PC-9 (cell line): ENCODE measurements around the gene SPRED1. TPM values are rescaled to one million over a fixed set of nuclear protein-coding genes. Genes with fewer than 3 reads are reported as not detected.

Experiments used
- BruUV-seq: library from RNA; stranded (reverse); fragments of 400-500 nt; replicated peaks from 2 replicates; lab custom pipeline; 2021; lab: Mats Ljungman, UMichigan
- CTCF ChIA-PET: fragments of 300-600 bp; sonication (Branson Sonifier 250); formaldehyde crosslinking; loops from one replicate; lab custom pipeline; 2022; ENCODE audit warnings: antibody characterized with exemption; lab: Charles Lee
- POLR2A ChIA-PET: fragments of 300-600 bp; sonication (Branson Sonifier 250); formaldehyde crosslinking; loops from one replicate; lab custom pipeline; 2022; ENCODE audit warnings: antibody characterized with exemption; ENCODE audit not compliant: unreplicated experiment; lab: Charles Lee
- DNase-seq, 2 experiments: peaks; one replicate each; pipeline versions ENCODE4 v3.0.0 to v3.0.0-alpha.2; 2015 to 2022; ENCODE audit warnings: mixed read lengths in 1 of 2
- H2AFZ ChIP-seq: fragments of 200-600 bp; sonication (generic); 2 replicates; pipeline ENCODE4 v1.8.1; 2017; ENCODE audit warnings: antibody characterized with exemption
- H3F3A ChIP-seq: fragments of 200-600 bp; sonication (generic); 2 replicates; pipeline ENCODE4 v1.8.1; 2017; ENCODE audit warnings: antibody characterized with exemption, mild to moderate bottlenecking, low read depth; ENCODE audit not compliant: insufficient read depth
- H3K27ac ChIP-seq: fragments of 200-600 bp; sonication (generic); 2 replicates; pipeline ENCODE4 v1.6.1; 2016; ENCODE audit warnings: mixed run types
- H3K27me3 ChIP-seq: fragments of 200-600 bp; sonication (generic); 2 replicates; pipeline ENCODE4 v1.6.1; 2016; ENCODE audit warnings: low read depth, mixed run types; ENCODE audit not compliant: insufficient read depth
- H3K36me3 ChIP-seq: fragments of 200-600 bp; sonication (generic); 2 replicates; pipeline ENCODE4 v1.6.1; 2016; ENCODE audit warnings: low read depth, mixed run types
- H3K4me1 ChIP-seq: fragments of 200-600 bp; sonication (generic); replicated peaks from 2 replicates; pipeline ENCODE4 v1.6.1; 2016; ENCODE audit warnings: mixed run types; ENCODE audit not compliant: insufficient read depth
- H3K4me2 ChIP-seq: fragments of 200-600 bp; sonication (generic); 2 replicates; pipeline ENCODE4 v1.6.1; 2017; ENCODE audit warnings: mixed run types
- H3K4me3 ChIP-seq: fragments of 200-600 bp; sonication (generic); 2 replicates; pipeline ENCODE4 v1.6.1; 2016; ENCODE audit warnings: mixed run types
- H3K79me2 ChIP-seq: fragments of 200-600 bp; sonication (generic); 2 replicates; pipeline ENCODE4 v1.6.1; 2017; ENCODE audit warnings: low read depth, mixed run types
- H3K9me2 ChIP-seq: fragments of 200-600 bp; sonication (generic); 2 replicates; pipeline ENCODE4 v1.8.1; 2017; ENCODE audit warnings: mild to moderate bottlenecking; ENCODE audit not compliant: insufficient read depth
- H3K9me3 ChIP-seq: fragments of 200-600 bp; sonication (generic); 2 replicates; pipeline ENCODE4 v1.8.1; 2016; ENCODE audit warnings: low read depth; ENCODE audit not compliant: insufficient read depth
- H4K20me1 ChIP-seq: fragments of 200-600 bp; sonication (generic); 2 replicates; pipeline ENCODE4 v1.8.1; 2017; ENCODE audit not compliant: insufficient read depth
- EZH2 ChIP-seq: fragments of 200-600 bp; sonication (generic); IDR thresholded peaks from 2 replicates; pipeline ENCODE4 v1.8.0; 2017; ENCODE audit warnings: antibody characterized with exemption, low read depth
- intact Hi-C: fragments of 100-400 bp; cut with micrococcal nuclease; formaldehyde crosslinking; loops from one replicate; pipeline ENCODE4 v1.10.0; 2022; ENCODE audit not compliant: unreplicated experiment
- total RNA-seq: library from RNA; stranded (reverse); gene quantifications from 2 replicates; pipeline ENCODE4 v1.2.3, GENCODE V29; 2021
- TF ChIP-seq, protein P1 (sequence below): fragments of 200-600 bp; sonication (generic); conservative IDR thresholded peaks from 2 replicates; pipeline ENCODE4 v1.6.1; 2017; ENCODE audit warnings: mixed run types, antibody characterized with exemption, mild to moderate bottlenecking, moderate library complexity

SPRED1 gene
- total RNA-seq, 1 experiment from 2014 or later: 16.5 TPM

- POLR2A ChIA-PET: no interaction called here
- no peaks in the 10 kb centered on the region for H3K36me3 ChIP-seq
- intact Hi-C loops: no loop called here
- no peak overlapping the region for H3K4me3 ChIP-seq
- no peak overlapping the region for H2AFZ ChIP-seq
- H3K79me2 ChIP-seq: peaks cover 35% of the 10 kb centered on the region
- DNase-seq: no peak
- H3K4me1 ChIP-seq: no peaks in the 10 kb centered on the region
- H3K27me3 ChIP-seq: no peaks in the 10 kb centered on the region
- no peaks in the 10 kb centered on the region for H3K9me2 ChIP-seq
- TF ChIP-seq, protein P1, sequence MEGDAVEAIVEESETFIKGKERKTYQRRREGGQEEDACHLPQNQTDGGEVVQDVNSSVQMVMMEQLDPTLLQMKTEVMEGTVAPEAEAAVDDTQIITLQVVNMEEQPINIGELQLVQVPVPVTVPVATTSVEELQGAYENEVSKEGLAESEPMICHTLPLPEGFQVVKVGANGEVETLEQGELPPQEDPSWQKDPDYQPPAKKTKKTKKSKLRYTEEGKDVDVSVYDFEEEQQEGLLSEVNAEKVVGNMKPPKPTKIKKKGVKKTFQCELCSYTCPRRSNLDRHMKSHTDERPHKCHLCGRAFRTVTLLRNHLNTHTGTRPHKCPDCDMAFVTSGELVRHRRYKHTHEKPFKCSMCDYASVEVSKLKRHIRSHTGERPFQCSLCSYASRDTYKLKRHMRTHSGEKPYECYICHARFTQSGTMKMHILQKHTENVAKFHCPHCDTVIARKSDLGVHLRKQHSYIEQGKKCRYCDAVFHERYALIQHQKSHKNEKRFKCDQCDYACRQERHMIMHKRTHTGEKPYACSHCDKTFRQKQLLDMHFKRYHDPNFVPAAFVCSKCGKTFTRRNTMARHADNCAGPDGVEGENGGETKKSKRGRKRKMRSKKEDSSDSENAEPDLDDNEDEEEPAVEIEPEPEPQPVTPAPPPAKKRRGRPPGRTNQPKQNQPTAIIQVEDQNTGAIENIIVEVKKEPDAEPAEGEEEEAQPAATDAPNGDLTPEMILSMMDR: no peak
- TF ChIP-seq EZH2: no peak
- no peak overlapping the region for H3K27ac ChIP-seq
- no peak overlapping the region for H3K4me2 ChIP-seq
- CTCF ChIA-PET: no interaction called here
- H4K20me1 ChIP-seq: no peaks in the 10 kb centered on the region
- no TSS peak for BruUV-seq
- peaks cover 3% of the 10 kb centered on the region; the same call in 1 of the 2 replicates for H3F3A ChIP-seq
- H3K9me3 ChIP-seq: no peaks in the 10 kb centered on the region
Measured at GRCh38 chr15:38297623-38298388, 45.2 kb downstream of the SPRED1 start.

- ChIA-PET CTCF (no interaction called here), POLR2A (no interaction called here)
- H3K27ac ChIP-seq: no peak overlapping the region
- no peak overlapping the region for H2AFZ ChIP-seq
- H3K9me3 ChIP-seq: no peaks in the 10 kb centered on the region
- H3K4me1 ChIP-seq: no peaks in the 10 kb centered on the region
- TF ChIP-seq, protein P1: no peak
- no peak for TF ChIP-seq EZH2
- BruUV-seq: no TSS peak
- H3K27me3 ChIP-seq: no peaks in the 10 kb centered on the region
- H4K20me1 ChIP-seq: no peaks in the 10 kb centered on the region
- peaks cover 3% of the 10 kb centered on the region; the same call in 1 of the 2 replicates for H3F3A ChIP-seq
- peaks cover 24% of the 10 kb centered on the region for H3K79me2 ChIP-seq
- intact Hi-C loops: no loop called here
- H3K4me3 ChIP-seq: no peak overlapping the region
- no peaks in the 10 kb centered on the region for H3K36me3 ChIP-seq
- no peaks in the 10 kb centered on the region for H3K9me2 ChIP-seq
- H3K4me2 ChIP-seq: no peak overlapping the region
- no peak for DNase-seq
Measured at GRCh38 chr15:38299216-38299615, 46.6 kb downstream of the SPRED1 start.

GRCh38 chr15:38300395-38300794, 47.8 kb downstream of the SPRED1 start:
- no TSS peak for BruUV-seq
- no peak for TF ChIP-seq EZH2
- TF ChIP-seq, protein P1: no peak
- Histone ChIP-seq H4K20me1 (no peaks in the 10 kb centered on the region), H3K4me2 (no peak overlapping the region), H3K9me3 (no peaks in the 10 kb centered on the region), H3F3A (peaks cover 3% of the 10 kb centered on the region; the same call in 1 of the 2 replicates), H3K9me2 (no peaks in the 10 kb centered on the region), H2AFZ (no peak overlapping the region), H3K27me3 (no peaks in the 10 kb centered on the region), H3K4me3 (no peak overlapping the region), H3K79me2 (peaks cover 20% of the 10 kb centered on the region), H3K4me1 (no peaks in the 10 kb centered on the region), H3K27ac (no peak overlapping the region), H3K36me3 (no peaks in the 10 kb centered on the region)
- no peak for DNase-seq
- ChIA-PET POLR2A (no interaction called here), CTCF (interaction anchor here (0.5 kb wide), 1 partner anchor 304 kb away, joined by 5 read pairs; no protein-coding TSS in a partner anchor)
- intact Hi-C loops: no loop called here
